GM21717 (cell line): ENCODE measurements around the gene COL25A1.
A peak's percentile ranks its signal among the peaks of the same experiment; 100 is the strongest.

Source experiments
- ATAC-seq: cut with Tn5 transposase; IDR thresholded peaks from one replicate; pipeline ENCODE4 v1.9.1; 2021; ENCODE audit warnings: mild to moderate bottlenecking, moderate library complexity; ENCODE audit not compliant: unreplicated experiment

Gene COL25A1

GRCh38 chr4:108833046-108833445 lies 469.4 kb downstream of the COL25A1 start:
- ATAC-seq = no peak

GRCh38 chr4:108831886-108832285 lies 470.6 kb downstream of the COL25A1 start:
- ATAC-seq = no peak

- ATAC-seq = no peak
These were observed 471.2 kb downstream of the COL25A1 start for GRCh38 chr4:108831291-108831690.

GRCh38 chr4:108830509-108831244 lies 471.8 kb downstream of the COL25A1 start:
- peak; percentile 42 for ATAC-seq

- no peak for ATAC-seq
These were observed 472.4 kb downstream of the COL25A1 start for GRCh38 chr4:108829966-108830492.

GRCh38 chr4:108828620-108829019 lies 473.8 kb downstream of the COL25A1 start:
- ATAC-seq = no peak

- no peak for ATAC-seq
These were observed 476.7 kb downstream of the COL25A1 start for GRCh38 chr4:108825737-108826136.

GRCh38 chr4:108821351-108821930 lies 481.0 kb downstream of the COL25A1 start:
- no peak for ATAC-seq

GRCh38 chr4:108820492-108821350 lies 481.7 kb downstream of the COL25A1 start:
- ATAC-seq = no peak

- ATAC-seq = no peak
These were observed 488.1 kb downstream of the COL25A1 start for GRCh38 chr4:108814326-108814725.

- ATAC-seq = no peak
These were observed 489.2 kb downstream of the COL25A1 start for GRCh38 chr4:108813261-108813660.

GRCh38 chr4:108811486-108811885 lies 491.0 kb downstream of the COL25A1 start:
- ATAC-seq = no peak

- no peak for ATAC-seq
These were observed 492.4 kb downstream of the COL25A1 start for GRCh38 chr4:108810087-108810486.

- ATAC-seq = no peak
These were observed 497.7 kb downstream of the COL25A1 start for GRCh38 chr4:108804648-108805273.

- ATAC-seq = no peak
These were observed 503.2 kb downstream of the COL25A1 start for GRCh38 chr4:108799306-108799705.

GRCh38 chr4:108796173-108796572 lies 506.3 kb downstream of the COL25A1 start:
- ATAC-seq = no peak

GRCh38 chr4:108795733-108796132 lies 506.7 kb downstream of the COL25A1 start:
- ATAC-seq = no peak

GRCh38 chr4:108794136-108794535 lies 508.3 kb downstream of the COL25A1 start:
- no peak for ATAC-seq

- ATAC-seq = no peak
These were observed 509.0 kb downstream of the COL25A1 start for GRCh38 chr4:108793415-108793814.

GRCh38 chr4:108788731-108789130 lies 513.7 kb downstream of the COL25A1 start:
- no peak for ATAC-seq

GRCh38 chr4:108787724-108788123 lies 514.7 kb downstream of the COL25A1 start:
- ATAC-seq = no peak
